CD4-positive, alpha-beta memory T cell (primary cell): ENCODE data around the gene NDFIP1. TPM values are rescaled to one million over a fixed set of nuclear protein-coding genes. Genes with fewer than 3 reads are reported as not detected.
A peak's percentile ranks its signal among the peaks of the same experiment; 100 is the strongest.
"Not testable (repeated sequence)": the region's sequence is repeated elsewhere in the genome, so short reads cannot be mapped to it uniquely, and the experiment has no call there.

ENCODE experiments used
- CTCF ChIA-PET: fragments of 350-600 bp; sonication (Branson Sonifier 250); formaldehyde crosslinking; loops from one replicate; lab custom pipeline; 2021; ENCODE audit warnings: inconsistent platforms; ENCODE audit not compliant: partially characterized antibody; lab: Charles Lee
- POLR2A ChIA-PET: fragments of 350-600 bp; sonication (Branson Sonifier 250); formaldehyde crosslinking; loops from one replicate; lab custom pipeline; 2021; ENCODE audit not compliant: partially characterized antibody; lab: Charles Lee
- DNase-seq, 5 donors: peaks; one replicate each; pipeline versions ENCODE4 v3.0.0 to v3.0.0-alpha.2; 2020 to 2022; ENCODE audit warnings: mixed read lengths in 1 of 5
- H3K27ac ChIP-seq: one replicate; pipeline ENCODE4 v1.7.0; 2013; ENCODE audit warnings: low read depth, low read length
- H3K27me3 ChIP-seq: 2 replicates; pipeline ENCODE4 v1.7.0; 2013; ENCODE audit warnings: mild to moderate bottlenecking, low read length, moderate library complexity; ENCODE audit not compliant: insufficient read depth
- H3K36me3 ChIP-seq: 2 replicates; pipeline ENCODE4 v1.7.0; 2013; ENCODE audit warnings: mild to moderate bottlenecking, low read length, moderate library complexity; ENCODE audit not compliant: insufficient read depth
- H3K4me1 ChIP-seq: 2 replicates; pipeline ENCODE4 v1.7.0; 2013; ENCODE audit warnings: mild to moderate bottlenecking, low read length, moderate library complexity; ENCODE audit not compliant: insufficient read depth
- H3K4me3 ChIP-seq, 2 donors: one replicate each; pipeline ENCODE4 v1.7.0; 2013; ENCODE audit warnings: low read length in 2 of 2, mild to moderate bottlenecking in 1 of 2
- H3K9me3 ChIP-seq, 2 donors: one replicate each; pipeline ENCODE4 v1.7.0; 2013; ENCODE audit warnings: low read length in 2 of 2, control low read depth in 1 of 2; ENCODE audit not compliant: control insufficient read depth in 1 of 2
- H3K27ac Mint-ChIP-seq, 7 donors: one replicate each; pipeline ENCODE4 v1.8.0; 2020 to 2021; ENCODE audit warnings: mixed read lengths in 7 of 7, mild to moderate bottlenecking in 6 of 7, inconsistent platforms in 3 of 7, moderate library complexity in 3 of 7
- H3K27me3 Mint-ChIP-seq, 2 donors: one replicate each; pipeline ENCODE4 v1.8.0; 2020 to 2021; ENCODE audit warnings: mixed read lengths in 2 of 2
- H3K36me3 Mint-ChIP-seq, 2 donors: one replicate each; pipeline ENCODE4 v1.8.0; 2020 to 2021; ENCODE audit warnings: mixed read lengths in 2 of 2, inconsistent platforms in 1 of 2, mild to moderate bottlenecking in 1 of 2
- H3K4me1 Mint-ChIP-seq, 4 donors: one replicate each; pipeline ENCODE4 v1.8.0; 2020 to 2021; ENCODE audit warnings: mixed read lengths in 4 of 4, mild to moderate bottlenecking in 1 of 4
- H3K4me3 Mint-ChIP-seq, 8 donors: one replicate each; pipeline ENCODE4 v1.8.0; 2020 to 2021; ENCODE audit warnings: mixed read lengths in 8 of 8, mild to moderate bottlenecking in 7 of 8, moderate library complexity in 6 of 8, inconsistent platforms in 3 of 8
- H3K9me3 Mint-ChIP-seq, 8 donors: one replicate each; pipeline ENCODE4 v1.8.0; 2020 to 2021; ENCODE audit warnings: mixed read lengths in 8 of 8, mild to moderate bottlenecking in 5 of 8, inconsistent platforms in 3 of 8, moderate library complexity in 1 of 8
- intact Hi-C: fragments of 100-400 bp; cut with micrococcal nuclease; formaldehyde crosslinking; loops from one replicate; pipeline ENCODE4 v1.15.1; 2023
- polyA plus RNA-seq, 2 donors: library from polyadenylated mRNA; unstranded; fragments of 300-500 nt; fragmentation: Illumina TruSeq; gene quantifications; one replicate each; pipeline ENCODE4 v1.2.3, GENCODE V29; 2021
- total RNA-seq, 2 experiments: library from RNA; stranded (reverse); gene quantifications; one replicate each; pipeline ENCODE4 v1.2.3, GENCODE V29; 2021

NDFIP1 gene
- total and polyA plus RNA-seq, 4 experiments from 2014 or later = 70.0 to 98.3 (median 76.1) TPM

- ChIA-PET CTCF (interaction anchor here (0.7 to 16.3 kb wide), 9 partner anchors 9 to 549 kb away, joined by 3 to 369 read pairs (median 3); partner anchors contain the start of genes GNPDA1 and RNF14), POLR2A (no interaction called here)
- peaks cover 0 to 6% (median 2%) of the 10 kb centered on the region in 4 donors for H3K4me1 Mint-ChIP-seq
- intact Hi-C loops = loop anchor here (10.0 kb wide), 1 partner anchor 485 kb away; no protein-coding TSS in a partner anchor
- H3K27ac Mint-ChIP-seq = peak overlapping the region in 2 of 7 donors; percentile 27 to 75
- DNase-seq = no peak
- Histone ChIP-seq H3K9me3 (no peaks in the 10 kb centered on the region), H3K27ac (no peak overlapping the region), H3K4me3 (no peak overlapping the region), H3K4me1 (no peaks in the 10 kb centered on the region), H3K36me3 (peaks cover 71% of the 10 kb centered on the region), H3K27me3 (no peaks in the 10 kb centered on the region)
- peaks cover 0 to 3% (median 0%) of the 10 kb centered on the region in 8 donors for H3K9me3 Mint-ChIP-seq
- H3K36me3 Mint-ChIP-seq = peaks cover 36 to 52% of the 10 kb centered on the region in 2 donors
- no peaks in the 10 kb centered on the region for H3K27me3 Mint-ChIP-seq
- no peak overlapping the region for H3K4me3 Mint-ChIP-seq
Observed at GRCh38 chr5:142149363-142149762, 40.8 kb downstream of the NDFIP1 start.

- Mint-ChIP-seq H3K4me1 (peaks cover 0 to 6% (median 3%) of the 10 kb centered on the region in 4 donors), H3K36me3 (peaks cover 35 to 57% of the 10 kb centered on the region in 2 donors), H3K27ac (peak overlapping the region in 1 of 7 donors; percentile 14), H3K4me3 (no peak overlapping the region), H3K9me3 (peaks cover 0 to 3% (median 0%) of the 10 kb centered on the region in 8 donors), H3K27me3 (no peaks in the 10 kb centered on the region)
- Histone ChIP-seq H3K4me1 (no peaks in the 10 kb centered on the region), H3K27ac (no peak overlapping the region), H3K27me3 (no peaks in the 10 kb centered on the region), H3K4me3 (no peak overlapping the region), H3K36me3 (peaks cover 61% of the 10 kb centered on the region), H3K9me3 (no peaks in the 10 kb centered on the region)
- POLR2A ChIA-PET = no interaction called here
- no peak for DNase-seq
- intact Hi-C loops = loop anchor here (5.0 to 10.0 kb wide), 4 partner anchors 72 to 717 kb away; partner anchors contain the start of gene SPRY4
- CTCF ChIA-PET = interaction anchor here (0.7 to 16.3 kb wide), 5 partner anchors 155 to 719 kb away, joined by 3 to 369 read pairs (median 12); no protein-coding TSS in a partner anchor
Observed at GRCh38 chr5:142150431-142150830, 41.9 kb downstream of the NDFIP1 start.

GRCh38 chr5:142151436-142152383 is 43.1 kb downstream of the NDFIP1 start:
- H3K9me3 Mint-ChIP-seq = peaks cover 0 to 3% (median 0%) of the 10 kb centered on the region in 8 donors
- no peak overlapping the region for H3K4me3 Mint-ChIP-seq
- Histone ChIP-seq H3K36me3 (peaks cover 48% of the 10 kb centered on the region), H3K27ac (no peak overlapping the region), H3K4me3 (no peak overlapping the region), H3K9me3 (no peaks in the 10 kb centered on the region), H3K27me3 (no peaks in the 10 kb centered on the region), H3K4me1 (no peaks in the 10 kb centered on the region)
- intact Hi-C loops = loop anchor here (1.0 to 10.0 kb wide), 8 partner anchors 71 to 716 kb away; partner anchors contain the start of gene SPRY4
- CTCF ChIA-PET = interaction anchor here (0.7 to 16.3 kb wide), 21 partner anchors 9 to 736 kb away, joined by 3 to 369 read pairs (median 5); no protein-coding TSS in a partner anchor
- POLR2A ChIA-PET = no interaction called here
- H3K36me3 Mint-ChIP-seq = peaks cover 34 to 53% of the 10 kb centered on the region in 2 donors
- DNase-seq = peak; percentile 56 to 65 (median 61)
- peaks cover 0 to 6% (median 4%) of the 10 kb centered on the region in 4 donors for H3K4me1 Mint-ChIP-seq
- no peaks in the 10 kb centered on the region for H3K27me3 Mint-ChIP-seq
- H3K27ac Mint-ChIP-seq = peak overlapping the region in 2 of 7 donors; percentile 28 to 61

- H3K36me3 ChIP-seq = peaks cover 41% of the 10 kb centered on the region
- intact Hi-C loops = loop anchor here (1.0 to 10.0 kb wide), 8 partner anchors 70 to 715 kb away; partner anchors contain the start of gene SPRY4
Observed at GRCh38 chr5:142152384-142152732, 43.8 kb downstream of the NDFIP1 start.

GRCh38 chr5:142153674-142154448 is 45.3 kb downstream of the NDFIP1 start:
- CTCF ChIA-PET = interaction anchor here (2.5 kb wide), 1 partner anchor 164 kb away, joined by 9 read pairs; no protein-coding TSS in a partner anchor
- no peak overlapping the region for H3K27ac ChIP-seq
- H3K27me3 ChIP-seq = no peaks in the 10 kb centered on the region
- H3K4me1 Mint-ChIP-seq = peaks cover 0 to 6% (median 4%) of the 10 kb centered on the region in 4 donors
- no peak for DNase-seq
- POLR2A ChIA-PET = no interaction called here
- H3K4me3 ChIP-seq = no peak overlapping the region
- H3K27ac Mint-ChIP-seq = peak overlapping the region in 1 of 7 donors; percentile 35
- H3K9me3 ChIP-seq = no peaks in the 10 kb centered on the region
- H3K4me3 Mint-ChIP-seq = no peak overlapping the region
- H3K36me3 ChIP-seq = peaks cover 31% of the 10 kb centered on the region
- H3K4me1 ChIP-seq = no peaks in the 10 kb centered on the region
- H3K9me3 Mint-ChIP-seq = no peaks in the 10 kb centered on the region
- H3K27me3 Mint-ChIP-seq = no peaks in the 10 kb centered on the region
- intact Hi-C loops = loop anchor here (2.0 to 10.0 kb wide), 5 partner anchors 68 to 713 kb away; partner anchors contain the start of gene SPRY4
- peaks cover 20 to 41% of the 10 kb centered on the region in 2 donors for H3K36me3 Mint-ChIP-seq

More at GRCh38 chr5:142152384-142152732, 43.8 kb downstream of the NDFIP1 start:
- ChIA-PET POLR2A (no interaction called here), CTCF (interaction anchor here (0.8 to 16.3 kb wide), 16 partner anchors 8 to 736 kb away, joined by 3 to 369 read pairs (median 5); no protein-coding TSS in a partner anchor)
- no peak overlapping the region for H3K4me3 Mint-ChIP-seq
- peaks cover 28 to 48% of the 10 kb centered on the region in 2 donors for H3K36me3 Mint-ChIP-seq
- Histone ChIP-seq H3K4me1 (no peaks in the 10 kb centered on the region), H3K4me3 (no peak overlapping the region), H3K27ac (no peak overlapping the region), H3K9me3 (no peaks in the 10 kb centered on the region), H3K27me3 (no peaks in the 10 kb centered on the region)
- H3K27me3 Mint-ChIP-seq = no peaks in the 10 kb centered on the region
- H3K4me1 Mint-ChIP-seq = peaks cover 0 to 6% (median 4%) of the 10 kb centered on the region in 4 donors
- no peak for DNase-seq
- H3K9me3 Mint-ChIP-seq = peaks cover 0 to 2% (median 0%) of the 10 kb centered on the region in 8 donors
- no peak overlapping the region for H3K27ac Mint-ChIP-seq

- H3K27ac Mint-ChIP-seq, H3K27ac ChIP-seq, POLR2A ChIA-PET, DNase-seq, H3K4me3 Mint-ChIP-seq, H3K4me1 ChIP-seq, H3K9me3 ChIP-seq, H3K27me3 ChIP-seq, H3K27me3 Mint-ChIP-seq, H3K4me3 ChIP-seq, H3K9me3 Mint-ChIP-seq, H3K4me1 Mint-ChIP-seq: not testable (repeated sequence)
- CTCF ChIA-PET = interaction anchor here (1.4 to 2.5 kb wide), 2 partner anchors 164 to 501 kb away, joined by 3 to 9 read pairs; no protein-coding TSS in a partner anchor
- intact Hi-C loops = loop anchor here (5.0 to 10.0 kb wide), 4 partner anchors 68 to 713 kb away; partner anchors contain the start of gene SPRY4
- peaks cover 18 to 37% of the 10 kb centered on the region in 2 donors for H3K36me3 Mint-ChIP-seq
- H3K36me3 ChIP-seq = peaks cover 31% of the 10 kb centered on the region
Observed at GRCh38 chr5:142154449-142154841, 45.9 kb downstream of the NDFIP1 start.
